ENCODE measurements around the gene COL5A3.
A peak's percentile ranks its signal among the peaks of the same experiment; 100 is the strongest.
"Not testable (repeated sequence)": the region's sequence is repeated elsewhere in the genome, so short reads cannot be mapped to it uniquely, and the experiment has no call there.

COL5A3 gene

GRCh38 chr19:9971166-9971897 lies 39.0 kb downstream of the COL5A3 start:
- DNase-seq (ENCODE audit: low read depth) = no peak

- DNase-seq (ENCODE audit: low read depth) = no peak
Measured at GRCh38 chr19:9970481-9970880, 39.8 kb downstream of the COL5A3 start.

- DNase-seq (ENCODE audit: low read depth) = no peak
Measured at GRCh38 chr19:9969688-9969975, 40.7 kb downstream of the COL5A3 start.

GRCh38 chr19:9968820-9969687 lies 41.2 kb downstream of the COL5A3 start:
- no peak for DNase-seq (ENCODE audit: low read depth)

- DNase-seq (ENCODE audit: low read depth) = no peak
Measured at GRCh38 chr19:9967326-9967725, 43.0 kb downstream of the COL5A3 start.

- no peak for DNase-seq (ENCODE audit: low read depth)
Measured at GRCh38 chr19:9966448-9966847, 43.9 kb downstream of the COL5A3 start.

GRCh38 chr19:9966024-9966423 lies 44.3 kb downstream of the COL5A3 start:
- no peak for DNase-seq (ENCODE audit: low read depth)

- no peak for DNase-seq (ENCODE audit: low read depth)
Measured at GRCh38 chr19:9962623-9963290, 47.5 kb downstream of the COL5A3 start.

GRCh38 chr19:9961103-9961502 lies 49.2 kb downstream of the COL5A3 start:
- no peak for DNase-seq (ENCODE audit: low read depth)

- DNase-seq (ENCODE audit: low read depth) = peak; percentile 90
Measured at GRCh38 chr19:9958379-9958821, 51.9 kb downstream of the COL5A3 start.

- no peak for DNase-seq (ENCODE audit: low read depth)
Measured at GRCh38 chr19:9956956-9957355, 53.3 kb downstream of the COL5A3 start.

- no peak for DNase-seq (ENCODE audit: low read depth)
Measured at GRCh38 chr19:9953802-9954542, 56.3 kb downstream of the COL5A3 start.

GRCh38 chr19:9952276-9952675 lies 58.0 kb downstream of the COL5A3 start:
- no peak for DNase-seq (ENCODE audit: low read depth)

GRCh38 chr19:9947441-9947840 lies 62.9 kb downstream of the COL5A3 start:
- no peak for DNase-seq (ENCODE audit: low read depth)

- DNase-seq (ENCODE audit: low read depth) = not testable (repeated sequence)
Measured at GRCh38 chr19:9946528-9947125, 63.7 kb downstream of the COL5A3 start.

GRCh38 chr19:9945319-9945966 lies 64.9 kb downstream of the COL5A3 start:
- DNase-seq (ENCODE audit: low read depth) = peak; percentile 99

GRCh38 chr19:9943744-9944143 lies 66.6 kb downstream of the COL5A3 start:
- no peak for DNase-seq (ENCODE audit: low read depth)

GRCh38 chr19:9941671-9942070 lies 68.6 kb downstream of the COL5A3 start:
- DNase-seq (ENCODE audit: low read depth) = no peak

- no peak for DNase-seq (ENCODE audit: low read depth)
Measured at GRCh38 chr19:9941231-9941630, 69.1 kb downstream of the COL5A3 start.

- DNase-seq (ENCODE audit: low read depth) = no peak
Measured at GRCh38 chr19:9940778-9941177, 69.5 kb downstream of the COL5A3 start.

- no peak for DNase-seq (ENCODE audit: low read depth)
Measured at GRCh38 chr19:9939301-9939913, 70.9 kb downstream of the COL5A3 start.
